UCSD-AML1 (cell line): ENCODE data around the gene B4GALNT4.
"Not testable (repeated sequence)": the region's sequence is repeated elsewhere in the genome, so short reads cannot be mapped to it uniquely, and the experiment has no call there.

ENCODE experiments used
- DNase-seq: peaks from one replicate; lab custom pipeline; 2025; ENCODE audit not compliant: unreplicated experiment; lab: John Stamatoyannopoulos, UW

Gene B4GALNT4

DNA sequence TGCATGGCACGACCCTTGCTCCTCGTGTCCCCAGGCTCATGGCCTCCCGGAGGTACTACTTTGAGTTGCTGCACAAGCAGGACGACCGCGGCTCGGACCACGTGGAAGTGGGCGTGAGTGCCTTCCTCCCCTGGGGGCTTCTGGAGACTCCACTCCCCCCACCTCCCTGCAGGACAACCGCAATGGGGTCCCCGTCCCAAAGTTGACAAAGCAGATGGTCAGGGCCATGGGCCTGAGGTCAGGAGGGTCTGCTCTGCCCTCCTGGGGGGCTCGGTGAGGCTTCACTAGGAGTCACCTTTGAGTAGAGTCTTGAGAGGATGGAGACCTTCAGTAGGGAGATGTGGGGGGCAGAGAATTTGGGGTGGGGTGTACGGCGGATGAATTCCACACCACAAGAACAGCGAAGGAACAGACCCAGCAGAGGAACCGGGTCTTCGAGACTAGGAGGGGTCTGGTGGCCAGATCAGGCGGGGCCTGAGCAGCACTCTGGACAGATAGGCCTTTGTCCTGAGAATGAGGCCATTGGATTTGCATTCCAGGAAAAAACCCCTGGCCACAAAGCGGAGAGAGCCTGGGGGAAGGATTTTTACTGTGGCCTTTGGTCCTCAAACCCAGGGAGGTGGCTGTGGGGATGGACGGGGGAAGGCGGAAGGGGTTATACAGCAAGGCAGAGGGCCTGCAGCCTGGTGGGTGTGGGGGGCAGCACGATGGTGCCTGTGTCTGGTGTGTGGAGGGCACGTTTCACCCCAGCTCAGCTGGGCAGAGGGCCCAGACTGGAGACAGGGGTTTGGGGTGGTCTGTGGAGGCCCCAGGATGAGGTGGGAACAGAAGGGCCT lies 4.6 kb downstream of the B4GALNT4 start:
- DNase-seq, result no peak

DNA sequence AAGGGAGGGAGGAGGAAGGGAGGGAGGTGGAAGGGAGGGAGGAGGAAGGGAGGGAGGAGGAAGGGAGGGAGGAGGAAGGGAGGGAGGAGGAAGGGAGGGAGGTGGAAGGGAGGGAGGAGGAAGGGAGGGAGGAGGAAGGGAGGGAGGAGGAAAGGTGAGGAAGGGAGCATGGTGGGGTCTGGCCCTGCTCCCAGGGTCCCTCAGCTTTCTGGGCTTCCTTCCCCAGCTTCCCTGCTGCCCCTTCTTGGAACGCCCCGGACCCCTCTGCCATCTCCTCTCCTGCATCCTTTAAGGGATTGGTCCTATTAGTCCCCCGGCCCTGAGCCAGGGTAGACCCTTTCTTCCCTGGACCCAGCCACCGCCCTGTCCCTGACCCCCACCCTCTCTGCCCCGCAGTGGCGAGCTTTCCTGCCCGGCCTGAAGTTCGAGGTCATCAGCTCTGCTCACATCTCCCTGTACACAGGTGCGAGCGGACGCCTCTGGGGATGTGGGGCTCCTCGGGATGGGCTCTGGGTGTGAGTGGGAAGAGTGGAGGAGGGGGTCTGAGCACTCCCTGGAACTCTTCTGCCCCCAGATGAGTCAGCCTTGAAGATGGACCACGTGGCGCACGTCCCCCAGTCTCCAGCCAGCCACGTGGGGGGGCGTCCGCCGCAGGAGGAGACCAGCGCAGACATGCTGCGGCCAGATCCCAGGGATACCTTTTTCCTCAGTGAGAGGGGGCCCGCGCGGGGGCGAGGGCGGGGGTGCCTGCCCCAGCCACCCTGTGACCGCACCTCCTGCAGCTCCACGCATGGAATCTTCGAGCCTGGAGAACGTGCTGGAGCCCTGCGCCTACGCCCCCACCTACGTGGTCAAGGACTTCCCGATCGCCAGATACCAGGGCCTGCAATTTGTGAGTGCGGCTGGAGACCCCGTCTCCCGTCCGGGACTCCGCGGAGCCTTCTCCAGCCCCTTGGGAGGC lies 6.0 kb downstream of the B4GALNT4 start:
- DNase-seq, result no peak

DNA sequence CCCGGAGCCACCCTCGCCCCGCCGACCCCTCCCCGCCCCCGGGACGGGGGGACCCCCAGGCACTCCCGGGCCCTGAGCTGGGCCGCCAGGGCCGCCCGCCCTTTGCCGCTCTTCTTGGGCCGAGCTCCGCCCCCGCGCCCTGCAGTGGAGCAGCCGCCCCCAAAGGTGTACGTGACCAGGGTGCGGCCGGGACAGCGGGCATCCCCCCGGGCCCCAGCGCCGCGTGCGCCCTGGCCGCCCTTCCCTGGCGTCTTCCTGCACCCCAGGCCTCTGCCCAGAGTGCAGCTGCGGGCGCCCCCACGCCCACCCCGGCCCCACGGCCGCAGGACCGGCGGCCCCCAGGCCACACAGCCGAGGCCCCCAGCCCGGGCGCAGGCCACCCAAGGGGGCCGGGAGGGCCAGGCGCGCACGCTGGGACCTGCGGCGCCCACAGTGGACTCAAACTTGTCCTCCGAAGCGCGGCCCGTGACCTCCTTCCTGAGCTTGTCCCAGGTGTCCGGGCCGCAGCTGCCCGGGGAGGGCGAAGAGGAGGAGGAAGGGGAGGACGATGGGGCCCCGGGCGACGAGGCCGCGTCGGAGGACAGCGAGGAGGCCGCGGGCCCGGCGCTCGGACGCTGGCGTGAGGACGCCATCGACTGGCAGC lies 7.4 kb downstream of the B4GALNT4 start:
- no peak for DNase-seq

DNA sequence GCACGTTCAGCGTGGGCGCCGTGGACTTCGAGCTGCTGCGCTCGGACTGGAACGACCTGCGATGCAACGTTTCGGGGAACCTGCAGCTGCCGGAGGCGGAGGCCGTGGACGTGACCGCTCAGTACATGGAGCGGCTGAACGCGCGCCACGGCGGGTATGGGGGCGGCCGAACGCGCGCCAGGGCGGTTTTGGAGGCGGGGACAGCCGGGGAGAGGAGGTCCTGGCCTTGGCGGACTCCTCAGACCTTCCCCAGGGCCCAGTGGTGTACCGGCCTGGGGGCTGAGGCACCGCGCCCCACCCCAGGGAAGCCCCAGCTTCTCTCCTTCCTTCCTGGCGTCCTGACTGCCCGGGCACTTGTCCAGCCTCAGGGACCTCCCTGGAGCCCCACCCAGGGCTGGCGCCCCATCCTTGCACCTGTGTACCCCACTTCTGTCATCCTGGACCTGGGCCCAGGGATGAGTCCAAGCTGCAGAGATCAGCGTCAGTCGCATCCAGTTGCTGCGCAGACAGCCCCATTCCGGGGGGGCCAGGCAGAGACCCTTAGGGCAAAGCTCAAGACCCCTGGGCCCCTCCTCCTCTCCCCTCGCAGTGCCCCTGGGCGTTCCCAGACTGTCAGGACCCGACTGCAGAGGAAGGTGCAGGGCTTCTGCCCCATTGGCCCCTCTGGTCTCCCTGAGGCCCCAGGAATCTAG lies 8.0 kb downstream of the B4GALNT4 start:
- no peak for DNase-seq

DNA sequence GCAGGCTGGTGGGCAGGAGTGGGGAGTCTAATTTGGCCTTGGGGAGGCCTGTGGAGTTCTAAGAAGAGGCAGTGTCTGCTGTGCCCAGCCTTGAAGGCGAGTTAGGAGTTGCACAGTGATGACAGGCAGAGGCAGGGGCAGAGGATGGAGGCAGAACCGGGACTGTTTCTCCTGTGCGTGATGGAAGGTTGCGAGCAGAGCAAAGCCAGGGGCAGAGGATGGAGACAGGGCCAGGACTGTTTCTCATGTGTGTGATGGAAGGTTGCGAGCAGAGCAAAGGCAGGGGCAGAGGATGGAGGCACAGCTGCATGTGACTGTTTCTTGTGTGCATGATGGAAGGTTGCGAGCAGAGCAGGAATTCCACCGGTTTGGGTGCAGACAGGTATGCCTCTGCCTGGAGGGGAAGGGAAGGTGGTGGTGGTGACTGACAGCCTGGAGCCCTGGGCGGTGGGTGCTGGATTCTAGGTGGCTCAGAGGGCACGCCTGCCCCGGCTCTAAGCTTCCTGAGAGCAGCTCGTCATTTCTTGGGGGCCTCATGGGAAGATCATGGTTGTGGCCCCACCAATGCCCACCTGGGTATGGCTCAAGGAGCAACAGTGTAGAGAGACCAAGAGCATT lies 8.7 kb downstream of the B4GALNT4 start:
- DNase-seq, result no peak

DNA sequence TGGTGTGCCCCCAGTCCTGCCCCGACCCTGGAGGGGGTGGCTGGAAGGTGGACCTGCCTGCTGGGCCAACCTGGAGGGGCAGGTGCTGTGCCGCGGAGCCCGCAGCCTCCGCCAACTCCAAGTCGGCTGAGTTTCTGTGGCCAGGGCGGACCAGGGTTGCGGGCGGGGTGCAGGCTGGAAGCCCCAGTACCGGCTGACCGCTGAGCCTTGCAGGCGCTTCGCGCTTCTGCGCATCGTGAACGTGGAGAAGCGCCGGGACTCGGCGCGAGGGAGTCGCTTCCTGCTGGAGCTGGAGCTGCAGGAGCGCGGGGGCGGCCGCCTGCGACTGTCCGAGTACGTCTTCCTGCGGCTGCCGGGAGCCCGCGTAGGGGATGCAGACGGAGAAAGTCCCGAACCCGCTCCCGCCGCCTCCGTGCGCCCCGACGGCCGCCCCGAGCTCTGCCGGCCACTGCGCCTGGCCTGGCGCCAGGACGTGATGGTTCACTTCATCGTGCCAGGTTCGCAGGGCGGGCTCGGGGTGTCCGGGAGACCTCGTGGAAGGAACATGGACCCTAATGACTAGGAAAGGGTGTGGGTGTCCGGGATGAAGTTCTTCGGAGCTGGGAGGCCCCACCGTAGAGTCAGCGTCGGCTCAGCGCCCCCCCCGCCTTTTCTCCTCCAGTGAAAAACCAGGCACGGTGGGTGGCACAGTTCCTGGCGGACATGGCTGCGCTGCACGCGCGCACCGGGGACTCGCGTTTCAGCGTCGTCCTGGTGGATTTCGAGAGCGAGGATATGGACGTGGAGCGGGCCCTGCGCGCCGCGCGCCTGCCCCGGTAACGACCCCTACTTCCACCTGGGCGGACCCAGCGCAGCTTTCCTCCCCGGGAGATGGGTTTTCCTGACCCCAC lies 10.2 kb downstream of the B4GALNT4 start:
- DNase-seq, result no peak

DNA sequence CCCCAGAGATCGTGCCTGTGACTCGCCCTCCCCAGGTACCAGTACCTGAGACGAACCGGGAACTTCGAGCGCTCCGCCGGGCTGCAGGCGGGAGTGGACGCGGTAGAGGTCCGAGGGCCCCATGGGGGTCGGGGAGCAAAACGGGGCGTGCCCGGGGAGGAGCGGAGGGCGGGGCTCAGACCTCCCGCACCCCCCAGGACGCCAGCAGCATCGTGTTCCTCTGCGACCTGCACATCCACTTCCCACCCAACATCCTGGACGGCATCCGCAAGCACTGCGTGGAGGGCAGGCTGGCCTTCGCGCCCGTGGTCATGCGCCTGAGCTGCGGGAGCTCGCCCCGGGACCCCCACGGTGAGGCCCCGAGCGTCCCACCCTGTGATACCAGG lies 10.8 kb downstream of the B4GALNT4 start:
- DNase-seq, result no peak

DNA sequence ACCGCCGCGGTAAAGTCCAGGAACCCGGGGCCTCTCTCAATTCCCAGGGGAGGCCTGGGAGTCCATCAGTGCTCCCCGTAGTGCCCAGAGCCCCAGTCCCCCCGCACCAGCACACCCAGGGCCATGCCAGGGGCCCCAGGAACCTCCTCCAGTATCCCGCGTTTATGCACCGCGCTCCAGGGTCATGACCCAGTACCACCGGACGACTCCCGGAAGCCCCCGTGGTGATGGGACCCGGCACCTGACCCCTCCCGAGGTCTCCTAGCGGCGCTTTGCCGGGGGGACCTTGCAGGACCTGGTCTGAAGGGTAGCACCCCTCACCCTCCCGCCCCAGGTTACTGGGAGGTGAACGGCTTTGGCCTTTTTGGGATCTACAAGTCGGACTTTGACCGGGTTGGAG lies 11.2 kb downstream of the B4GALNT4 start:
- DNase-seq, result no peak

DNA sequence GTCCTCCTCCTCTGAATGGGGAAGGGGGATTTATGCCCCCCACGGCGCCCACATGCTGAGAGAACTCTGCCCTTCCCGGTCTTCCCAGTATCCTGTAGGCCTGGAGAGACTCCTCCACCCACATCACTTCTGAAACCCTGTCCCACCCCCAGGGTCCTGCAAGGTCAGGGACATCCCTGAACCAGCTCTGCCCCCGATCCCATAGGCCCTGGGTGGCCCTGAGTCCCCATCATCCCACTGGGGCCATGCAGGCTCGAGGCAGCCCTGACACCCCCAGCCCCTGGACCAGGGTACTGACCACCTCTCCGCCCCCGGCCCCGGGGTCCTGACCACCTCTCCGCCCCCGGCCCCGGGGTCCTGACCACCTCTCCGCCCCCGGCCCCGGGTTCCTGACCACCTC lies 11.7 kb downstream of the B4GALNT4 start:
- DNase-seq, result no peak

DNA sequence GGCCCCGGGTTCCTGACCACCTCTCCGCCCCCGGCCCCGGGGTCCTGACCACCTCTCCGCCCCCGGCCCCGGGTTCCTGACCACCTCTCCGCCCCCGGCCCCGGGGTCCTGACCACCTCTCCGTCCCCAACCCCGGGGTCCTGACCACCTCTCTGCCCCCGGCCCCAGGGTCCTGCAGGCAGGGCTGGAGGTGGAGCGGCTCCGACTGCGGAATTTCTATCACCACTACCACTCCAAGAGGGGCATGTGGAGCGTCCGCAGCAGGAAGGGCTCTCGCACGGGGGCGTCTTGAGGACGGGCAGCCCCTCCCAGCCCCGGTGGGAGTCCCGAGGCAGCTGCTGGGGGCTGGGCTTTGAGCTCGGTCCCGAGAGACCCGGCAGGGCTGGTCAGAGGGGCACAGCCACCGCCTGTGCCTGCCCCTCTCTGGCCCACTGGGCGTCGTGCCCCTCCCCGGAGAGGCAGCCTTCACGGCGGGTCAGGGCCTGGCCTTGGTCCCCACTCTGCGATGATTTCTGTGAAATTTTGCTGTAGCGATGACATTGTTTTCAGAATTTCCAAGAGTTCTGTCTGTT lies 12.3 kb downstream of the B4GALNT4 start:
- DNase-seq, result no peak

DNA sequence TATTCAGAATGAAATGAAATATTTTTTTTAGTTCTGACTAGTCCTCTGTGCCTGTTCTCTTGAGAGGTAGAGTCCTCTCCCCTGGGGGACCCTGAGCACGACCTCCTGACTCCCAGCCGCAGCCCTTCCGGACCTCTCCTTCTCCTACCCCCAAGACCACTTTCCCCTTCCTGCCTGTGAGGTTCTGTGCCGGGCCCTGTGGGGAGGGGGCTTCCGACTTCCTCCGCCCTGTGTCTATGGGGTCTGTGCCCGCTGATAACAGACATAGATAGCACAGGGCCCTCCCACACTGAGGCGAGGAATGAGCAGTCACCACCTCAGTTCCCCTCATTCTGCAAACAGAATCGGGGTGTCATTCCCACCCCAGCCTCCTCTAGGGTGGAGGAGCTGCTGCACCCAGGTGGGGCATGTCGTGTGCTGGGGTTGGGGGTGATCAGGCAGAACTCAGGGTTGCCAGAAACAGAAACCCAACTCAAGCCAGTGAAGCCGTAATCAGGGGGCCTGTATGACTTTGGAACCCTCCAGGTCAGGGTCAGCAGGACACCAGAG lies 12.9 kb downstream of the B4GALNT4 start:
- peak; percentile 59 for DNase-seq

DNA sequence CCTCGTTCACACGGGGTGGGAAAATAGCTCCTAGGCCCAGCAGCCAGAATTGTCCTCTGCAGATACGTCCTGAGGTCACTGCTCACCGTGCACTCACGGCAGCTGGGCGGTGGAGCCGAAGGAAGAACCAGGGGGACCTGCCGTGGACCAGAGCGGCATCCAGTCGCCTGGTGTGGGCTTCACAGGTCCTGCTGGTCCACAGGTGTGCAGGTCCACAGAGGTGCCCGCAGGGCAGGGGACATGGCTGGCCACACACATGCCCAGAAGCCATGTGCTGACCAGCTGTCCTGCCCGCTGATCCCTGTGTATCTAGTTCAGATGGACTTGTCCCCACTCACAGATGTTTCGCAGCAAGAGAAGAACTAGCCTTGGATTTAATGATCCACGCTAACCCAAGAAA lies 14.1 kb downstream of the B4GALNT4 start:
- no peak for DNase-seq

DNA sequence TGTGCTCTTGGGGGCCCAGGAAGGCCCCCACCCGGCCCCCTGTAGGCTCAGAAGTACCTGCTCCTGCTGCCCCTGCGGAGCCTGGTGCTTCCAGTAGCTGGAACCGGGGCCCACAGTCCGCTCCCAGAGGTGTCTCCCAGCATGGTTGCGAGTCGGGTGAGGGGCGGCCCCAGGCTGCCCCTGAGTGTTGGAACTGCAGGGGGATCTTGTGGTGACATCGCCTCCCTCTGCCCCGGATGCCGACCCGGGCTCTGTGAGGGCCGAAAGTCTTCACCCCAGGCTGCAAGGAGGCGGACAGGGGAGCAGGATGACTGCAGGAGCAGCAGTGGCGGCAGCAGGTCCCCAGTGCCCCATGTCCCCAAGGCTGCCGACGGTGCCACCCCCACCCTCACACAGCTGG lies 15.2 kb downstream of the B4GALNT4 start:
- DNase-seq, result no peak

DNA sequence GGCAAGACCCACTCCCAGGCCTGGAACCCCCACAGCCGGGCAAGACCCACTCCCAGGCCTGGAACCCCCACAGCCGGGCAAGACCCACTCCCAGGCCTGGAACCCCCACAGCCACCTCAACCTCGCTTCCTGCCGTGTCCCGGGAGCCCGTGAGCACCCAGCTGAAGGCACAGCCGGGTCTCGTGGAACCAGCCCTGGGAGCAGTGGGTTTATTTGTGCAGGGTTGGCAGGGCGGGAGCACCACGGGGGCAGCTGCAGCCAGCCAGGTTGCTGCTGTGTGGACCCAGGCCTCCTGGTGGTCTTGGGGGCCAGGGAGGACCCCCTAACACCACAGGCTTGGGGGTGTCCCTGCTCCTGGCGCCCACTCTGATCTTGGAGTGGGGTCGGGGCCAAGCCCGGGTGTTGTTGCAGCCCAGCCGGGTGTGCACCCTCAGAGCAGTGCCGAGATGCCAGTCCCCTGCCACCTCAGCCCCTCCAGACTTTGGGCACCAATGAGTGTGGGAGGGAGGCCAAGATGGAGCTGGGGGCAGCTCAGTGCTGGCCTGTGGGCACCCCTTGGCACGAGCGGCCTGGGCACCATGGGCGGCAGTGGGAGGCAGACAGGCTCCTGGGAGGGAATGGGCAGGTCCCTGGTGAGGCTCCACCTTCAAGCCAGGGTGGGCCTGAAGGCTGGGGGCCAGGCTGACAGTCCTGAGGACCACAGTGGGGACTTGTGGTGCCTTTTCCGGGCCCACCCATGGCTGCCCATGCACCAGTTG lies 16.5 kb downstream of the B4GALNT4 start:
- DNase-seq, result no peak

DNA sequence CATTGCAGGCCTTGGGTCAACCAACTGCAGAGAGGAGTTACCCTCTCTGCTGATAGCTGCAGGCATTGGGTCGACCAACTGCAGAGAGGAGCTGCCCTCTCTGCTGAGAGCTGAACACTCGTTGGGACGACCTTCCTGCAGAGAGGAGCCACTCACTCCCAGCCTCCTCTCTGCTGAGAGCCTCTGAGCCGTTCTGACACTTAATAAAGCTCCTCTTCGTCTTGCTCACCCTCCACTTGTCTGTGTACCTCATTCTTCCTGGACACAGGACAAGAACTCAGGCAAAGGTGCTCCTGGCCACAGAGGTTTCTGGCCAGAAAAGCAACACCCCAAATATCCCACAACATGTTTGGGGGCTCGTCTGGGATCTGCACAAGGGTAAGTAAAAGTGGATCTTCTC lies 17.2 kb downstream of the B4GALNT4 start:
- no peak for DNase-seq

DNA sequence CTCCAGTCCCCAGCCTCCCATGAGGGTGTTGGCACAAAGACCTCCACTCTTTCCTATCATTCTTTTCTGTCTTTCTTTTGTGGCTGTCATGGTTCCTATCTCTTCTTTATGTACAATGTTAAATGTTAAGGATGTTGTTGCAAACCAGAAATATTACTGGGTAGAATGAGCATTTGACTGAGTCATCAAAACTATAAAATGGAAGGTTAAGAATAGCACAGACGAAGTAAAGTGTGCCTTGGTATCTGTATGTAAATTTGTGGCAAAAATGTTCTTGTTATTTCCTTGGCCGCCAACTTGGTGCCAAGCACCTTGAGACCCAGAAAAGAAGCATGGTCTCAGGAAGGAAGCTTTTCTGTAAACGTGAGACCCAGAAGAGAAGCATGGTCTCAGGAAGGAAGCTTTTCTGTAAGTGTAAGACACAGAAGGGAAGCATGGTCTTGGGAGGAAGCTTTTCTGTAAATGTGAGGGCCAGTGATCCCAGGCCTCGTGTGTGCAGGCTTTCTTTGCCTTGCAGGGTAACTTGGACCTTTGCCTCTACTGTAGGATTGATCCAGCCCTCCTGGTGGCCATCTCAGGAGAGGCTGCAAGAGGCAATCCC lies 18.0 kb downstream of the B4GALNT4 start:
- peak; percentile 39 for DNase-seq

DNA sequence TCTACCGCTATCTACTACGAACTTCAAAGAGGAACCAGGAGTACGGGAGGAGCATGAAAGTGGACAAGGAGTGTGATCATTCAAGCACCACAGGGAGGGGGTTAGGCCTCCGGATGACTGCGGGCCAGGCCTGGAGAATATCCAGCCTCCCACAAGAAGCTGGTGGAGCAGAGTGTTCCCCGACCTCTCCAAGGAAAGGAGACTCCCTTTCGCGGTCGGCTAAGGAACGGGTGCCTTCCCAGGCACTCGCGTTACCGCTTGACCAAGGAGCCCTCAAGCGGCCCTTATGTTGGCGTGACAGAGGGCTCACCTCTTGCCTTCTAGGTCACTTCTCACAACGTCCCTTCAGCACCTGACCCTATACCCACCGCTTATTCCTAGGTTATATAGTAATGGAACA lies 20.1 kb downstream of the B4GALNT4 start:
- not testable (repeated sequence) for DNase-seq

DNA sequence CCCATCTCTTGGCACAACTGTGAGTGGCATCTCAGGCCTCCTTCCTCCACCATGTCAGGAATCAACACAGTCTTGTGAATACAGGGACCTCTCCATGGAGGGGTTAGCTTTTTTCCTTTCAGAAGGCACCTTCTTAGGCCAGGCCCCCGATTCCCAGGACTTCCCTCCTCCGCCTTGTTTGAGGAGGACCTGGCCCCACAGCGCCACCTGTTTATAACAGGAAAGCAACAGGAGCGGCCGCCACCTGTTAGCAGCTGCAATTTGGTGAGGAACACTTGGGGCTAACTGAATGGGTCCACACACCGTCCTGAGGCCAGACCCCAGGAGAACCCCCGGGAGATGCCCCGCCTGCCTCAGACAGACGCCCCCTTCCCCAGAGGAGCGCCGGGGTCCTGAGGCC lies 20.9 kb downstream of the B4GALNT4 start:
- no peak for DNase-seq
